DMS53 (cell line): ENCODE results near the gene PNPLA5.

ENCODE experiments used
- DNase-seq: peaks from one replicate; lab custom pipeline; 2025; lab: John Stamatoyannopoulos, UW

Gene PNPLA5

GRCh38 chr22:43838571-43839307, 53.1 kb downstream of the PNPLA5 start:
- no peak for DNase-seq

GRCh38 chr22:43838161-43838560, 53.7 kb downstream of the PNPLA5 start:
- DNase-seq: no peak

DNA sequence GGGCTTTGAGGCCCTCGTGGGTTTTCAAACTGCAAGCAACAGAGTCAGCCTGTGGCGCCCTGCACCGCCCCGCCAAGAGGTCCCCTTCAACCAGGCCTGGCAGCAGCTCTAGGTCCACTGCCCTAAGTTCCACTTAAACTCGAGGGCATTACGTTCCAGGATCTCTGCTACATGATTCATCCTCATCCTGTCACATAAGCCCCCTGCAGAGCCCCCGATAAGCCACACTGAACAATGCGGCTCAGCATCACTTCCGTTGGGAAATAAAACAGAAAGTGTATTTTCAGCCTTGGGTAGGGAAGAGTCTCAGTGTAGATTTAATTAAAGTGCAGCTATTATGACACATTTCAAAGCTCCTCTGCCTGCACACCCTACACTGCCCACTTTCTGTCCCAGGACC, 54.1 kb downstream of the PNPLA5 start:
- no peak for DNase-seq

- no peak for DNase-seq
Measured at GRCh38 chr22:43835736-43836135, 56.1 kb downstream of the PNPLA5 start.

DNA sequence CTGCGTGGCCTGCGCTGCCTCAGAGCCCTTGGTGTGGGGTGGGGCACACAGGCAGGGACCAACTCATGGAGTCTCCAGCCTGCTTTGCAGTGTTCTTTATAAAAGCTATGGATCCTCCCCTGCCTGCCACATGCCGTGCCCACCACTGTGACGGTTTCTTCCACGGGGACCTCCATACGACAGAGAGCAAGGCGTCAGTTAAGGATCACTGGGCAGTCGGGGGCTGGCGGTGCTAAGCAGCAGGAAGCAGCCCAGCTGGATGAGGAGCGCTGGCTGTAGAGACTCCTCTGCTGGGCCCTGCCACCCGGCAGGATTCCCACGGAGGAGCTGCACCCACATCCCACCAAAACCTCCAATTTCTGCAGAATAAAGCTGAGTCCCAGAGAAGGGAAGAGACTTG, 56.6 kb downstream of the PNPLA5 start:
- DNase-seq: no peak

GRCh38 chr22:43833286-43834240, 58.2 kb downstream of the PNPLA5 start:
- no peak for DNase-seq

- DNase-seq: no peak
Measured at GRCh38 chr22:43832393-43833265, 59.2 kb downstream of the PNPLA5 start.

GRCh38 chr22:43831561-43832392, 60.0 kb downstream of the PNPLA5 start:
- DNase-seq: no peak

DNA sequence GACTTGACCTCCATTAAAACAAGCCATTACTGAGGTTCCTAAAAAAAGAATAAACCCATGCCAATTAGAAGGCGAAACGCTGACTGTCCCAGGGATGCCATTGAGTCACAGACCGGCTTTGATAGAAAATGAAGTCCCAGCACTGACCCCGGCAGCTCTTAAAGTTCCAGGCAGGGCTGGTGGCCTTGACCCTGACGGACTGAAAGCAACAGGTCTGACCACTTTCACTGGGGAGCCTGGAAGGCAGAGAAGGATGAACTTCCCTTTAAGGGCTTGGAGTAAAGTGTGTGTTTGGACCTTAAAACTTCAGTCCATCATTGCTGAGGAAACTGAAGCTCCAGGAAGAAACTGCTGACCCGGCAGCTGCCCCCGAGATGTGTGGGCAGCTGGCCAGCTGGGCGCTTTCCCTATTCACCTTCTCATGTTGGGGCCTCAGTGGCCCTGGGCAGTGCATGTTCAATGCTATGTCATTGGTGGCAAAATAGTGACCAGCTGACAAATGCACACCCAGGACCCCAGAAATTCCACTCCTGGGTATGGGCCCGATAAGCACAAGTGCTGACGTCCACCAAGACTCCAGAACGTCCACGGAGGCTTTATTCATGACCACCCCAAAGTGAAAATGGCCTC, 60.8 kb downstream of the PNPLA5 start:
- DNase-seq: no peak

DNA sequence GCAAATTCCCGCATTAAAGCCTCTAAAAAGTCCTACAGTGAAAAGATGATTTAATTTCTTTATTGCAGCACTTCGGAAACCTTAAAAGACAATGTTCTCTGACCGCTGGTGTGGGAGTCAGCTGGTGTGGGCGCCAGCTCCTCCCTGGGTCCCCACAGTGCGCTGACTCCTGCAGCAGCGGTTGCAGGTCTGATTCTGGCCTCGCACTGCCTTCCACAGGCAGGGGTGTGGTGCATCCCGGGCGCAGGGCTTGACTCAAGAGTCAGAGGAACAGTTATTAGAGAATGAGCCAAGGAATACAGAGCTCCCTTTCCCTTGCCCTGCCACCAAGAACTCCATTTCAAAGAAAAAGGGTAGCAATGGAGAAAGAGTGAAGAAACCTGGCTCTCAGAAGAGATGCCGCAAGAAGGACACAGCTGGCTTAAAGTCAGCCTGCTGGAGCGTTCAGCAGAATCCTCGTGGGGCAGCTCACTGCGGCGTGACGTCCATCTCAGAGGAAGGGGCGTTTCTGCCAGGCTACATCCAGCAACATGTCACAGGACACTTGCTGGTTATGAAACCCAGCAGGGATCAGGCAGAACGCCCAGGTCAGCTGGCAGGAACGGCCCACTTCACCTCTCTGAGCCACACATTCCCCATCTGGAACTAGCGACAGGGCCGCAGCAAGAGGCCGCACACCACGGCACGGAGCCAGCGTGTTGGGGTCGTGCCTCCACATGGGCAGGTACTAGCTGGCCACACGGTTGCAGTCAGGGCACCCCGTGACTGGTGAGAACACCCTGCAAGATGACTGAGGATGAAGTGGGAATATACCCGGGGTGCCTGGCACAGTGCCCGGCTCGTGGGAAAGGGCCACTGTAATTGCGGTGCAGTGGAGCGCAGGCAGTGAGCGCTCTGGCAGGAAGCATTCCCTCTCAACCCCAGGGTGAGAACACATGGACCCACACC, 61.6 kb downstream of the PNPLA5 start:
- no peak for DNase-seq
